Measurements from ENCODE around the gene GPR132. TPM values are rescaled to one million over a fixed set of nuclear protein-coding genes. Genes with fewer than 3 reads are reported as not detected.

GPR132 gene
- total RNA-seq, 1 donor, result 0.09 TPM

DNA sequence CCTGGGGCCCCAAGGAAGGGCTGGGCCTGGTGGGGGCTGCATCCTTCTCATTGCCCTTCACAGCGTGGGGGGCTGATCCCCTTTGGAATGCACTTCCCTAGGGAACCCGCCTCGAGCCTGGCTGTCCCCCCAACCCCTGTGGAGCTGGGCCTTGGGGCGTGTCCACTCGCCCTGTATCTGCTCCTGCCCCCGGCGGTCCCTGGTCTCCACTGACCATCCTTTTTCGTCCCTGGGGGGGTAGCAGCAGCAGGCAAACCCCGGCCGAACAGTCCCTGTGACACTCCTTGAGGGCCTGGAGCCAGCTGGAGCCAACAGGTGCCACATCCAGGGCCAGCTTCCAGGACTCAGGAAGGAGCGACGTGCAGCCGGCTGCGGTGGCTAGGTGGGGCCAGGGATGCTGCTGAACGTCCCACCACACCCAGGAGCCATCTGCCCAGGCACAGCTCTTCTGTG lies 9.4 kb upstream of the GPR132 start:
- no peak for DNase-seq (ENCODE audit: low read depth)
- TF ChIP-seq, protein P1, sequence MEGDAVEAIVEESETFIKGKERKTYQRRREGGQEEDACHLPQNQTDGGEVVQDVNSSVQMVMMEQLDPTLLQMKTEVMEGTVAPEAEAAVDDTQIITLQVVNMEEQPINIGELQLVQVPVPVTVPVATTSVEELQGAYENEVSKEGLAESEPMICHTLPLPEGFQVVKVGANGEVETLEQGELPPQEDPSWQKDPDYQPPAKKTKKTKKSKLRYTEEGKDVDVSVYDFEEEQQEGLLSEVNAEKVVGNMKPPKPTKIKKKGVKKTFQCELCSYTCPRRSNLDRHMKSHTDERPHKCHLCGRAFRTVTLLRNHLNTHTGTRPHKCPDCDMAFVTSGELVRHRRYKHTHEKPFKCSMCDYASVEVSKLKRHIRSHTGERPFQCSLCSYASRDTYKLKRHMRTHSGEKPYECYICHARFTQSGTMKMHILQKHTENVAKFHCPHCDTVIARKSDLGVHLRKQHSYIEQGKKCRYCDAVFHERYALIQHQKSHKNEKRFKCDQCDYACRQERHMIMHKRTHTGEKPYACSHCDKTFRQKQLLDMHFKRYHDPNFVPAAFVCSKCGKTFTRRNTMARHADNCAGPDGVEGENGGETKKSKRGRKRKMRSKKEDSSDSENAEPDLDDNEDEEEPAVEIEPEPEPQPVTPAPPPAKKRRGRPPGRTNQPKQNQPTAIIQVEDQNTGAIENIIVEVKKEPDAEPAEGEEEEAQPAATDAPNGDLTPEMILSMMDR (IDR thresholded peaks at IDR 0.05; ENCODE audit: insufficient read depth, low read length), result no peak

DNA sequence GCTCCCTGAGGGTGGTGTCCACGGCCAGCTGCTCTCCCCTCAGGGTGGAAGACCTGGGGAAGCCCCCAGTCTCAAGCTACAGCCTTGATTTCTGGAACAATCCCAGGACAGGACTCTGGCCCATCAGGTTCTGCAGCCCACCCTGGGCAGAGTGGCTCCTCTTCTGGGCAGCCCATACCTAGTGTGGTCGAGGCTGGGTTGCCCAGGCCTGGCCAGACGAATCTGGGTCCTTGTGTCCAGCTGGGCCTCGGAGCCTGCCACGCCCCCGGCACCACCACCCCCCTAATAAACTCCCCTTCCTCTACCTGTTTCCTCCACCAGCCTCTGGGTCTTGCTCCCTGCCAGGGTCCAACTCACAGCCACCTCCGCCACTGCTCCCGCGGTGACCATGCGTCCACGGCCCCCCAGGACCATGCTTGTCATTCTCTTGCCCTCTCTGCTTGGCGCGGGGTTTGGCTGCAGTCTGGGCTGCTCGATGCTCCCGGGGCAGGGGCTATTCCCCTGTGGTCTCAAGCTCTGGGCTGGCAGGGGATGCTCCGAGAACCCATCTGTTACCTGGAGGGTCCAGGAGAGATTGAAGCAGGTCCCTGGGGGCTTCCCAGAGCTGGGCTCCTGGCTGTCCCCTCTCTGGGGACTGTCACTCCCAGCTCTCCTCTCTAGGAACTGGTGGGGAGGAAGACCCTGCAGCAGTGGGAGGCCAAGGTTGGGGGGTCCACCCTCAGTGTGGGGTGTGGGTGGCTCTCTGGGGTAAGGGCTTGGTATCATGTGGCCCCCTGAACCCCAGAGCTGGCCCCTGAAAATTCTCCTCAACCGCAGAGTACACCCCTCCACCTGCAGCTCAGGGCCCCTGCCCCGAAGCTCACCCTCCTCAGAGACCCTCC lies 8.7 kb upstream of the GPR132 start:
- TF ChIP-seq, protein P1 (IDR thresholded peaks at IDR 0.05; ENCODE audit: insufficient read depth, low read length), result no peak
- H3K4me3 ChIP-seq (ENCODE audit: low read depth, low read length), result no peak overlapping the region
- no peak for DNase-seq (ENCODE audit: low read depth)

More for the DNA sequence above, 9.4 kb upstream of the GPR132 start:
- no peak overlapping the region for H3K4me3 ChIP-seq (ENCODE audit: low read depth, low read length)

DNA sequence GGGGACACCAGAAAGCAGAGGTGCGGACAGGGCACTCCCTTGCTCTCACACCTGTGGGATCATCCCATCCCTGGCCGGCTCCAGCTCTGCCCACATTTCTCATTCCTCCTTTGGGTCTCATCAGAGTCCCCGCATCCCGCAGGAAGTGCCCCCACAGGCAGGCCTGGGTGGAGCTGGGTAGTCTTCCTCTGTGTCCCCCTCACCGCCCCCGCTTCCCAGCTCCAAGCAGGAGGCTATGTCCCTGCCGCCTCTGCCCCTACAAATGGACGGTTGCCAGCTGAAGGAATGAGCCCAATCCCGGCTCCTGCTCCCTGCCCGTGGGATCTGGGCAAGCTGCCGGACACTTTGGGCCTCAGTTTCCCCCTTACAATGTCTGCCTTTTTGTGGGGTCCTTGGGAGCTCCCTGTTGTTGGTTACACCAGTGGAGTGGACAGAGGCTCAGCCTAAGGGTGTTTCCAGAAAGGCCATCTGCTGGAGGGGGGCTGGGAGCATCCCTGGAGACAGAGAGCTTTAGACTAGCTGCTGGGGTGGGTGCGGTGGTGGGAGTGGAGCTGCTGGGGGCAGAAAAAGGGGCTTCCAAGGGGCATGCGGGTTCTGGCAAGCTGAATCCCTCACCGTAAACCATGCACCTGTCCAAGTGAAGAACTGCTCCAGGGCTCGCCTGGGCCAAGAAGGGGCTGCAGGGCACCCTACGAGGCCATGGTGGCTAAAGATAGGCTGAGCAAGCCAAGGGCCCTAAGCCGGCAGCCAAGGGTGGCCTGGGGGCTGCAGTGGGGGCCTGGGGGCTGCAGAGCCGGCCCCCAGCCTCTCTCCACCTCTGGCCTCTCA lies 7.9 kb upstream of the GPR132 start:
- H3K4me3 ChIP-seq (ENCODE audit: low read depth, low read length), result no peak overlapping the region
- TF ChIP-seq, protein P1 (IDR thresholded peaks at IDR 0.05; ENCODE audit: insufficient read depth, low read length), result no peak
- no peak for DNase-seq (ENCODE audit: low read depth)

DNA sequence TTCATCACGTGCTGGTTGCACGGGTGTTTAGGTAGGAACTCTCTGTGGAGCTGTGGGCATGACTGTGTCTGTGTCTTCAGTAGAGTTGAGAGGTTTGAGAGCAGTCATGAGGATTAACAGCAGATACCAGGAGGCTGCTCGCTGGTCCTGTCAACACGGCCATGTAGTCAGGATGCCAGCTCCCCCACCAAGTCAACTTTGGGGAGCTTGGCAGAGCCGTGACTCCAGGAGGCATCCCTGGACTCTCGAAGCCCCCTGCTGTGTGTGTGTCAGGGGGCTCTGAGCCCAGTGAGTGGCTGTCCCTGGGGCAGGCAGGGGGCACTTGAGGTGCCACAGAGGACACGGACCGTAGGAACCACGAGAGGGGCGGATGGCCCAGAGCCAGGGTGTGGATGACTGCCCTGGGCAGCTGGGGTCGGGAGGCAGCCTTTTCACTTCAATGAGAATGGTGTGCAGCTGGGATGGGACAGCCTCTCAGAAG lies 7.2 kb upstream of the GPR132 start:
- TF ChIP-seq, protein P1 (IDR thresholded peaks at IDR 0.05; ENCODE audit: insufficient read depth, low read length), result no peak
- no peak overlapping the region for H3K4me3 ChIP-seq (ENCODE audit: low read depth, low read length)
- DNase-seq (ENCODE audit: low read depth), result no peak

DNA sequence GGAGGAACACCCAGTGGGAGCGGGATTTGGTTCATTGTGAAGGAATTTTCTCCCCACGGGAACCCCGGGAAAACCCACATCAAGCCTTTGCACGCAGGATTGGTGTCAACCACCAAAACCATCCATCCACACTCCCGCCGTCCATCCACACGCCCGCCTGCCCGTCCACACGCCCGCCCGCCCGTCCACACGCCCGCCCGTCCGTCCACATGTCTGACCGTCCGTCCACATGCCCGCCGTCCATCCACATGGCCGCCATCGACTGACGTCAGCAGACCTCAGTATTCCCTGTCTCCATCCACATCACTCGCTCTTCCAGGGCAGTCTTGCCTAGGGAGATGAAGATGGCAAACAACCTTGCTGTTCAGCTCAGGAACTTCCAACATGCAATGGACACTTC lies 6.7 kb upstream of the GPR132 start:
- TF ChIP-seq, protein P1 (IDR thresholded peaks at IDR 0.05; ENCODE audit: insufficient read depth, low read length), result no peak
- no peak for DNase-seq (ENCODE audit: low read depth)
- no peak overlapping the region for H3K4me3 ChIP-seq (ENCODE audit: low read depth, low read length)

DNA sequence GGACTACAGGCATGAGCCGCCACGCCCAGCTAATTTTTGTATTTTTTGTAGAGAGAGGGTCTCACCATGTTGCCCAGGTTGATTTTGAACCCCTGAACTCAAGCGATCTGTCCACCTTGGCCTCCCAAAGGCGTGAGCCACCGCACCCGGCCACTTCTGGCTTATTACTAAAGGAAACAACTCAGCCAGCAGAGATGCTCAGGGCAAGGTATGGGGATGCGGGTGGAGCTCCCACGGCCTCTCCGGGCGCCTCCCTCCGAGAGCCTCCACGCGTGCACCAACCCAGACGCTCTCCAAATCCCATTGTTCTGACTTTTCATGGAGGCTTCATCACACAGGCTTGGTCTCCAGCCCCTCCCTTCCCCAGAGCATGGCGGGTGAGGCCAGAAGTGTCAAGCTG lies 6.1 kb upstream of the GPR132 start:
- TF ChIP-seq, protein P1 (IDR thresholded peaks at IDR 0.05; ENCODE audit: insufficient read depth, low read length), result no peak
- DNase-seq (ENCODE audit: low read depth), result no peak
- H3K4me3 ChIP-seq (ENCODE audit: low read depth, low read length), result no peak overlapping the region

Data from fibroblast of the aortic adventitia (primary cell).